HepG2 (cell line): ENCODE data around the gene DMBT1. TPM values are rescaled to one million over a fixed set of nuclear protein-coding genes. Genes with fewer than 3 reads are reported as not detected.

Experiments
- ATAC-seq: fragments of 200-7000 bp; cut with Tn5 transposase; 3 replicates; pipeline ENCODE4 v1.9.1; 2020; ENCODE audit warnings: mild to moderate bottlenecking, moderate library complexity
- BruUV-seq: library from RNA; stranded (reverse); fragments of 400-500 nt; replicated peaks from 2 replicates; lab custom pipeline; 2021; lab: Mats Ljungman, UMichigan
- CTCF ChIA-PET: fragments of 300-600 bp; formaldehyde crosslinking; extraction: SDS; loops from one replicate; lab custom pipeline; 2021; ENCODE audit warnings: low total read pairs, inconsistent platforms, low intra/inter-chr PET ratio; lab: Yijun Ruan, JAX
- POLR2A ChIA-PET: fragments of 350-600 bp; sonication (Branson Sonifier 250); formaldehyde crosslinking; loops from one replicate; lab custom pipeline; 2020; ENCODE audit warnings: antibody characterized with exemption, inconsistent platforms; lab: Yijun Ruan, JAX
- DNase-seq: peaks from one replicate; pipeline ENCODE4 v3.0.0-alpha.2; 2015; ENCODE audit warnings: low spot score
- FAIRE-seq: peaks from 3 replicates; lab custom pipeline; 2011; peaks lifted over from hg19 to GRCh38; lab: Jason Lieb, UNC
- H2AFZ ChIP-seq: one replicate; pipeline ENCODE4 v1.6.1; 2011; ENCODE audit warnings: low read length, inconsistent platforms
- H3K27ac ChIP-seq: fragments of 300-600 bp; 3 replicates; pipeline ENCODE4 v1.8.0; 2011; ENCODE audit warnings: mixed run types, mild to moderate bottlenecking, mixed read lengths, low read length, inconsistent platforms; ENCODE audit not compliant: insufficient read depth; ENCODE audit errors: extremely low read length
- H3K27me3 ChIP-seq, 2 experiments: fragments of 200-600 bp in 1 of 2; 2 replicates in 1 of 2; 3 replicates in 1 of 2; pipeline versions ENCODE4 v1.6.0 to v1.8.0; 2011; ENCODE audit warnings: low read length in 2 of 2, mild to moderate bottlenecking in 2 of 2, moderate library complexity in 2 of 2, inconsistent platforms in 1 of 2; ENCODE audit not compliant: insufficient read depth in 2 of 2, control insufficient read depth in 1 of 2
- H3K36me3 ChIP-seq, 2 experiments: fragments of 200-600 bp in 1 of 2; replicated peaks in 1 of 2; 2 replicates in 1 of 2; 3 replicates in 1 of 2; pipeline versions ENCODE4 v1.5.1 to v1.8.0; 2011; ENCODE audit warnings: low read length in 2 of 2, inconsistent platforms in 1 of 2; ENCODE audit not compliant: insufficient read depth in 2 of 2, control insufficient read depth in 1 of 2
- H3K4me1 ChIP-seq: 2 replicates; pipeline ENCODE4 v1.5.1; 2012; ENCODE audit warnings: low read length, inconsistent platforms; ENCODE audit not compliant: insufficient read depth
- H3K4me2 ChIP-seq: 2 replicates; pipeline ENCODE4 v1.6.0; 2011; ENCODE audit warnings: low read depth, low read length, inconsistent platforms
- H3K4me3 ChIP-seq, 3 experiments: fragments of 200-600 bp in 1 of 3; sonication (generic), shearing (Covaris generic) in 1 of 3; replicated peaks in 1 of 3; 2 replicates each; pipeline ENCODE4 v1.5.1; 2011 to 2016; ENCODE audit warnings: low read length in 3 of 3, inconsistent platforms in 2 of 3, low read depth in 2 of 3, mild to moderate bottlenecking in 2 of 3, control low read depth in 1 of 3, mixed read lengths in 1 of 3; ENCODE audit not compliant: insufficient read depth in 1 of 3
- H3K79me2 ChIP-seq: one replicate; pipeline ENCODE4 v1.6.1; 2011; ENCODE audit warnings: low read length, inconsistent platforms; ENCODE audit not compliant: insufficient read depth
- H3K9ac ChIP-seq: 2 replicates; pipeline ENCODE4 v1.6.0; 2011; ENCODE audit warnings: mild to moderate bottlenecking, low read depth, low read length, inconsistent platforms; ENCODE audit not compliant: insufficient read depth
- H3K9me3 ChIP-seq: 2 replicates; pipeline ENCODE4 v1.5.1; 2012; ENCODE audit warnings: mild to moderate bottlenecking, low read length
- H4K20me1 ChIP-seq: 2 replicates; pipeline ENCODE4 v1.6.0; 2011; ENCODE audit warnings: inconsistent platforms, mild to moderate bottlenecking, low read length, moderate library complexity; ENCODE audit not compliant: insufficient read depth
- ARNT ChIP-seq: fragments of 450-650 bp; IDR thresholded peaks from 2 replicates; pipeline ENCODE4 v1.6.1; 2017
- CBFB ChIP-seq: sonication (generic); formaldehyde crosslinking; IDR thresholded peaks from 2 replicates; pipeline ENCODE4 v1.4.0; 2020; ENCODE audit warnings: missing genetic modification reagents
- DNMT1 ChIP-seq: sonication (generic); formaldehyde crosslinking; IDR thresholded peaks from 2 replicates; pipeline ENCODE4 v1.5.1; 2020; ENCODE audit warnings: mild to moderate bottlenecking, missing genetic modification reagents
- ISL2 ChIP-seq: sonication (generic); formaldehyde crosslinking; IDR thresholded peaks from 2 replicates; pipeline ENCODE4 v1.5.0; 2020; ENCODE audit warnings: missing genetic modification reagents
- KDM4B ChIP-seq: sonication (generic); formaldehyde crosslinking; IDR thresholded peaks from 2 replicates; pipeline ENCODE4 v1.4.0; 2020; ENCODE audit warnings: missing genetic modification reagents
- PAWR ChIP-seq: sonication (generic); formaldehyde crosslinking; IDR thresholded peaks from 2 replicates; pipeline ENCODE4 v1.4.0; 2020; ENCODE audit warnings: missing genetic modification reagents, mild to moderate bottlenecking, borderline replicate concordance
- ZNF619 ChIP-seq: sonication (generic); formaldehyde crosslinking; IDR thresholded peaks from 2 replicates; pipeline ENCODE4 v1.4.0; 2020; ENCODE audit warnings: mild to moderate bottlenecking, missing genetic modification reagents
- ZNF629 ChIP-seq: sonication (generic); formaldehyde crosslinking; conservative IDR thresholded peaks from 2 replicates; pipeline ENCODE4 v1.5.0; 2020; ENCODE audit warnings: missing genetic modification reagents
- WGBS: methylation state at CpG from one replicate; pipeline ENCODE4 v1.1.6; 2017; ENCODE audit warnings: low lambda C conversion rate; 5-methylcytosine and 5-hydroxymethylcytosine counted together
- in situ Hi-C: cut with HindIII; loops from 2 replicates; pipeline ENCODE4 v1.10.0; 2017; ENCODE audit warnings: low pct_unique_long_range_greater_than_20kb; ENCODE audit not compliant: extremely low pct_ligation_motif_present
- intact Hi-C: fragments of 100-400 bp; cut with micrococcal nuclease; formaldehyde crosslinking; loops from one replicate; pipeline ENCODE4 v1.10.0; 2022; ENCODE audit not compliant: unreplicated experiment
- polyA plus RNA-seq, 8 experiments: library from polyadenylated mRNA; depleted of rRNA in 3 of 8; stranded (reverse) in 7 of 8; unstranded in 1 of 8; fragments of >200 nt; fragmentation: Illumina TruSeq in 4 of 8; extraction: Trizol in 4 of 8; gene quantifications; 2 replicates each; pipeline versions ENCODE4 v1.2.1 to v1.2.3, GENCODE V29; 2011 to 2016; ENCODE audit warnings: low read depth in 4 of 8, missing spikeins in 1 of 8, mixed read lengths in 1 of 8; ENCODE audit not compliant: insufficient read depth in 1 of 8
- total RNA-seq, 5 experiments: library from RNA; depleted of rRNA; stranded (reverse); fragments of >200 nt; fragmentation: Illumina TruSeq; extraction: Trizol; gene quantifications; 2 replicates each; pipeline ENCODE4 v1.2.3, GENCODE V29; 2016; ENCODE audit warnings: low read depth in 1 of 5
- TF ChIP-seq, protein P1 (sequence below): sonication (generic); formaldehyde crosslinking; IDR thresholded peaks from 2 replicates; pipeline ENCODE4 v1.4.0; 2020; ENCODE audit warnings: missing genetic modification reagents

DMBT1 gene
- total and polyA plus RNA-seq, 2 of the 13 experiments (the other 11 are each of a cell fraction or from before 2014, with no cell fraction given) = not detected

DNA sequence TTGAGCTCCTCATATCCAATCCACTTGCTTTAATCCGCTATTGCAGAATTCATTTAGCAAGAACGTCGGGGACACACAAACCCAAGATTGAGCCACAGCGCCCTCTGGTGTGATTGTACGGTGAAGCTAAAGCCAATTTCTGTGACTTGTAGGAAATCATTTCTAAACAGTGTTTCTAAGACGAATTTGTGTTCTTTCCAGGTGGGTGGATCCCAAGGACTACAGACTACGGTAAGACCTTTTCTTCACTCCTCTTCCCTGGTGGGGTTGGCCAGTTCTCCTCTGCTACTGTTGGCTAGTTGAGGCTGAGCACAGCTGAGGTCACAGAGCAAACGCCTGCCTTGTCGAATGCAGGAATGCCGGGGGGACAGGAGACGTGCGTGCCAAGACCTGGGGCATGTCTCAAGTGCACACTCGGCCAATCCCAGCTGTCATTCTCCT lies 5.2 kb downstream of the DMBT1 start (continued):
- TF ChIP-seq, protein P1, sequence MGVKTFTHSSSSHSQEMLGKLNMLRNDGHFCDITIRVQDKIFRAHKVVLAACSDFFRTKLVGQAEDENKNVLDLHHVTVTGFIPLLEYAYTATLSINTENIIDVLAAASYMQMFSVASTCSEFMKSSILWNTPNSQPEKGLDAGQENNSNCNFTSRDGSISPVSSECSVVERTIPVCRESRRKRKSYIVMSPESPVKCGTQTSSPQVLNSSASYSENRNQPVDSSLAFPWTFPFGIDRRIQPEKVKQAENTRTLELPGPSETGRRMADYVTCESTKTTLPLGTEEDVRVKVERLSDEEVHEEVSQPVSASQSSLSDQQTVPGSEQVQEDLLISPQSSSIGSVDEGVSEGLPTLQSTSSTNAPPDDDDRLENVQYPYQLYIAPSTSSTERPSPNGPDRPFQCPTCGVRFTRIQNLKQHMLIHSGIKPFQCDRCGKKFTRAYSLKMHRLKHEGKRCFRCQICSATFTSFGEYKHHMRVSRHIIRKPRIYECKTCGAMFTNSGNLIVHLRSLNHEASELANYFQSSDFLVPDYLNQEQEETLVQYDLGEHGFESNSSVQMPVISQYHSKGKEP (CRISPR knock-in tag) = no peak
- no peak for TF ChIP-seq ZNF619
- no peak for TF ChIP-seq PAWR (CRISPR knock-in tag)
- no peak for TF ChIP-seq DNMT1 (CRISPR knock-in tag)
- no peak for TF ChIP-seq CBFB (CRISPR knock-in tag)

GRCh38 chr10:122566632-122567031 lies 6.1 kb downstream of the DMBT1 start:
- Histone ChIP-seq H3K4me1 (no peaks in the 10 kb centered on the region), H4K20me1 (no peaks in the 10 kb centered on the region), H3K9ac (no peak overlapping the region), H3K4me3 (no peak overlapping the region), H3K27me3 (peaks cover 0 to 5% of the 10 kb centered on the region in 2 experiments; a peak in 3 of 5 replicates), H2AFZ (no peak overlapping the region), H3K4me2 (no peak overlapping the region), H3K9me3 (no peaks in the 10 kb centered on the region), H3K36me3 (no peaks in the 10 kb centered on the region), H3K79me2 (no peaks in the 10 kb centered on the region), H3K27ac (no peak overlapping the region)
- intact Hi-C loops = loop anchor here (5.0 to 10.0 kb wide), 2 partner anchors 122 to 269 kb away; no protein-coding TSS in a partner anchor
- no peak for ATAC-seq
- WGBS = 0% methylated on average over 1 of the region's 1 CpG
- CTCF ChIA-PET = interaction anchor here (1.3 to 3.4 kb wide), 5 partner anchors 40 to 287 kb away, joined by 3 to 27 read pairs (median 11); no protein-coding TSS in a partner anchor
- no peak for FAIRE-seq
- POLR2A ChIA-PET = no interaction called here
- TF ChIP-seq ISL2 = no peak
- peak; percentile 78 for TF ChIP-seq ZNF629
- no peak for TF ChIP-seq KDM4B (CRISPR knock-in tag)
- no peak for TF ChIP-seq ARNT
- no TSS peak for BruUV-seq
- in situ Hi-C loops = loop anchor here (5.0 kb wide), 1 partner anchor 284 kb away; no protein-coding TSS in a partner anchor
- DNase-seq = no peak
